Activated T-cell treated with anti-CD3 and anti-CD28 coated beads, Interleukin-2, amount 50 U/mL, for 24 hours (primary cell): ENCODE results near the gene DDIT4L.
"Not testable (repeated sequence)": the region's sequence is repeated elsewhere in the genome, so short reads cannot be mapped to it uniquely, and the experiment has no call there.

Experiments used
- DNase-seq: peaks from one replicate; pipeline ENCODE4 v3.0.0-alpha.2; 2020
- H3K27ac Mint-ChIP-seq: 2 replicates; pipeline ENCODE4 v1.8.0; 2020; ENCODE audit warnings: mild to moderate bottlenecking, mixed read lengths
- H3K27me3 Mint-ChIP-seq: 2 replicates; pipeline ENCODE4 v1.8.0; 2020; ENCODE audit warnings: mixed read lengths
- H3K36me3 Mint-ChIP-seq: 2 replicates; pipeline ENCODE4 v1.8.0; 2020; ENCODE audit warnings: low read depth, mixed read lengths
- H3K4me1 Mint-ChIP-seq: 2 replicates; pipeline ENCODE4 v1.8.0; 2020; ENCODE audit warnings: low read depth, mixed read lengths
- H3K4me3 Mint-ChIP-seq: 2 replicates; pipeline ENCODE4 v1.8.0; 2020; ENCODE audit warnings: mild to moderate bottlenecking, moderate library complexity, mixed read lengths
- H3K9me3 Mint-ChIP-seq: 2 replicates; pipeline ENCODE4 v1.8.0; 2020; ENCODE audit warnings: mixed read lengths

The DDIT4L gene

GRCh38 chr4:100189820-100190642 is at the start of gene DDIT4L:
TSS of gene DDIT4L (minus strand) at chr4:100190468. CDS start at chr4:100189983, 485 bp downstream.
- H3K9me3 Mint-ChIP-seq, result no peaks in the 10 kb centered on the region
- H3K27ac Mint-ChIP-seq, result no peak within 1 kb of the TSS
- peak; percentile 39 for DNase-seq
- H3K4me3 Mint-ChIP-seq, result peak within 1 kb of the TSS; percentile 69
- H3K36me3 Mint-ChIP-seq, result no peaks in the 10 kb centered on the region
- peaks cover 16% of the 10 kb centered on the region for H3K4me1 Mint-ChIP-seq
- peaks cover 49% of the 10 kb centered on the region for H3K27me3 Mint-ChIP-seq

DNA sequence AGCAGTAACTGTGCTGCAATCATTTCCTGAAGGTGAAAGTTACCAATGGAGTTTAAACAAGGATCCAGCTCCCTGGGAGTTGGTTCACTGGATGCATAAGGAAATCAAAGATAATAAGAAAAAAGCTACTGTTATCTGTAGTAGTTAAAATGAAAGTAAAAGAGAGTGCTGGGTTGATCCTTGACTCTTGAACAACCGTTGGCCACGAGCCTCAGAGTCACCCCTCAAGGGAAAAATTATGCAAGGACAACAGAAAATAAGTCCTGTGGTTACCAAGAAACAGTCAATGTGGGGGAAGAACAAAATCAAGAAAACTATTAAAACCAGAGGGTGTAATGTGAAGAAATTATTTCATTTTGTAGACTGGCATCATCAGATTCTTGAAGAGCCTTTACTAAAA is 49.7 kb upstream of the DDIT4L start:
- DNase-seq, result no peak
- Mint-ChIP-seq H3K4me3 (no peak overlapping the region), H3K36me3 (no peaks in the 10 kb centered on the region)

GRCh38 chr4:100224721-100225120 is 34.5 kb upstream of the DDIT4L start:
- H3K9me3 Mint-ChIP-seq, result peaks cover 27% of the 10 kb centered on the region
- no peak overlapping the region for H3K27ac Mint-ChIP-seq
- no peak overlapping the region for H3K4me3 Mint-ChIP-seq

More for the DNA sequence above, 49.7 kb upstream of the DDIT4L start:
- peaks cover 4% of the 10 kb centered on the region for H3K27me3 Mint-ChIP-seq
- H3K9me3 Mint-ChIP-seq, result no peaks in the 10 kb centered on the region
- H3K4me1 Mint-ChIP-seq, result no peaks in the 10 kb centered on the region
- H3K27ac Mint-ChIP-seq, result no peak overlapping the region

GRCh38 chr4:100224160-100224559 is 33.9 kb upstream of the DDIT4L start:
- Mint-ChIP-seq H3K36me3 (no peaks in the 10 kb centered on the region), H3K9me3 (peaks cover 22% of the 10 kb centered on the region), H3K4me3 (no peak overlapping the region), H3K27ac (no peak overlapping the region), H3K4me1 (no peaks in the 10 kb centered on the region), H3K27me3 (peaks cover 2% of the 10 kb centered on the region)
- DNase-seq, result no peak

More at GRCh38 chr4:100224721-100225120, 34.5 kb upstream of the DDIT4L start:
- H3K27me3 Mint-ChIP-seq, result peaks cover 2% of the 10 kb centered on the region
- no peaks in the 10 kb centered on the region for H3K36me3 Mint-ChIP-seq
- H3K4me1 Mint-ChIP-seq, result no peaks in the 10 kb centered on the region
- no peak for DNase-seq

GRCh38 chr4:100208964-100209363 is 18.7 kb upstream of the DDIT4L start:
- Mint-ChIP-seq H3K36me3 (no peaks in the 10 kb centered on the region), H3K27ac (no peak overlapping the region), H3K9me3 (no peaks in the 10 kb centered on the region), H3K4me1 (peaks cover 5% of the 10 kb centered on the region), H3K4me3 (no peak overlapping the region), H3K27me3 (peaks cover 16% of the 10 kb centered on the region)
- no peak for DNase-seq

GRCh38 chr4:100208459-100208858 is 18.2 kb upstream of the DDIT4L start:
- H3K4me1 Mint-ChIP-seq, result peaks cover 5% of the 10 kb centered on the region
- no peak overlapping the region for H3K27ac Mint-ChIP-seq
- no peaks in the 10 kb centered on the region for H3K36me3 Mint-ChIP-seq
- H3K9me3 Mint-ChIP-seq, result no peaks in the 10 kb centered on the region
- no peak for DNase-seq
- peaks cover 16% of the 10 kb centered on the region for H3K27me3 Mint-ChIP-seq
- H3K4me3 Mint-ChIP-seq, result no peak overlapping the region

- DNase-seq, result no peak
- Mint-ChIP-seq H3K27ac (no peak overlapping the region), H3K27me3 (peaks cover 16% of the 10 kb centered on the region), H3K9me3 (no peaks in the 10 kb centered on the region), H3K36me3 (no peaks in the 10 kb centered on the region), H3K4me3 (no peak overlapping the region), H3K4me1 (peaks cover 5% of the 10 kb centered on the region)
Observed at GRCh38 chr4:100206850-100207249, 16.6 kb upstream of the DDIT4L start.

DNA sequence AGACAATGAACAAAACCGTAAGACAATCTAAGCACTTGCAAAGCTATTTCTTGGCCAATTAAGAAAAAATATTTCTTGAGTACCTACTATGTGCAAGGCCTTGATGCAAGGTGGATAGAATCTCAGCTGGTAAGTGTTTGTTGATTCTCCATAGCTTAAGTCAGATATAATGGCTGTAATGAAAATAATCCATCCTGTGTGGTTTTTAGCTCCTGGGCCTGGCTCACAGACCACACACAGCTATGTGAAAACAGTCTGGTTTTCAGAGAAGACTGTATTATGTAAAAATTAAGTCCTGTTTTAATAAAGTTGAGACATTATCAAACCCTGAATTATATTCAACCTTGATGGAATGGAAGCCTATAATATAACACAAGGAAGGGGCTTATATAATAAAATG is 7.8 kb upstream of the DDIT4L start:
- H3K4me1 Mint-ChIP-seq, result no peaks in the 10 kb centered on the region
- no peak overlapping the region for H3K27ac Mint-ChIP-seq
- H3K4me3 Mint-ChIP-seq, result no peak overlapping the region
- H3K9me3 Mint-ChIP-seq, result no peaks in the 10 kb centered on the region
- no peak for DNase-seq
- no peaks in the 10 kb centered on the region for H3K27me3 Mint-ChIP-seq
- H3K36me3 Mint-ChIP-seq, result no peaks in the 10 kb centered on the region

DNA sequence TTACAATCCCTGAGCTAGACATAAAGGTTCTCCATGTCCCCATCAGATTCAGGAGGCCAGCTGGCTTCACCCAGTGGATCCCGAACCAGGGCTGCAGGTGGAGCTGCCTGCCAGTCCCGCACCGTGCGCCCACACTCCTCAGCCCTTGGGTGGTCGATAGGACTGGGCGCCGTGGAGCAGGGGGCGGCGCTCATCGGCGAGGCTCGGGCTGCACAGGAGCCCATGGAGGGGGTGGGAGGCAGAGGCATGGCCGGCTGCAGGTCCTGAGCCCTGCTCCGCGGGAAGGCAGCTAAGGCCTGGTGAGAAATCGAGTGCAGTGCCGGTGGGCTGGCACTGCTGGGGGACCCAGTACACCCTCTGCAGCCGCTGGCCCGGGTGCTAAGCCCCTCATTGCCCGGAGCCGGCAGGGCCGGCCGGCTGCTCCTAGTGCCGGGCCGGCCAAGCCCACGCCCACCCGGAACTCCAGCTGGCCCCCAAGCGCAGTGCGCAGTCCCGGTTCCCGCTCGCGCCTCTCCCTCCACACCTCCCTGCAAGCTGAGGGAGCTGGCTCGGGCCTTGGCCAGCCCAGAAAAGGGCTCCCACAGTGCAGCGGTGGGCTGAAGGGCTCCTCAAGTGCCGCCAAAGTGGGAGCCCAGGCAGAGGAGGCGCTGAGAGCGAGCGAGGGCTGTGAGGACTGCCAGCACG is 6.3 kb upstream of the DDIT4L start:
- H3K36me3 Mint-ChIP-seq, H3K4me3 Mint-ChIP-seq, DNase-seq, H3K4me1 Mint-ChIP-seq, H3K9me3 Mint-ChIP-seq, H3K27ac Mint-ChIP-seq, H3K27me3 Mint-ChIP-seq: not testable (repeated sequence)

- peak; percentile 33 for DNase-seq
- H3K36me3 Mint-ChIP-seq, result no peaks in the 10 kb centered on the region
- H3K27me3 Mint-ChIP-seq, result peaks cover 48% of the 10 kb centered on the region
- H3K9me3 Mint-ChIP-seq, result no peaks in the 10 kb centered on the region
- H3K27ac Mint-ChIP-seq, result no peak overlapping the region
- peaks cover 16% of the 10 kb centered on the region for H3K4me1 Mint-ChIP-seq
- H3K4me3 Mint-ChIP-seq, result peak overlapping the region; percentile 69
Observed at GRCh38 chr4:100190643-100191600, 654 bp upstream of the DDIT4L start.

GRCh38 chr4:100188829-100189228 is 1.4 kb downstream of the DDIT4L start:
- H3K27me3 Mint-ChIP-seq, result peaks cover 49% of the 10 kb centered on the region
- no peaks in the 10 kb centered on the region for H3K9me3 Mint-ChIP-seq
- peaks cover 16% of the 10 kb centered on the region for H3K4me1 Mint-ChIP-seq
- H3K36me3 Mint-ChIP-seq, result no peaks in the 10 kb centered on the region
- no peak overlapping the region for H3K4me3 Mint-ChIP-seq
- H3K27ac Mint-ChIP-seq, result no peak overlapping the region
- no peak for DNase-seq

GRCh38 chr4:100187781-100188180 is 2.5 kb downstream of the DDIT4L start:
- no peaks in the 10 kb centered on the region for H3K9me3 Mint-ChIP-seq
- DNase-seq, result no peak
- H3K27me3 Mint-ChIP-seq, result peaks cover 49% of the 10 kb centered on the region

DNA sequence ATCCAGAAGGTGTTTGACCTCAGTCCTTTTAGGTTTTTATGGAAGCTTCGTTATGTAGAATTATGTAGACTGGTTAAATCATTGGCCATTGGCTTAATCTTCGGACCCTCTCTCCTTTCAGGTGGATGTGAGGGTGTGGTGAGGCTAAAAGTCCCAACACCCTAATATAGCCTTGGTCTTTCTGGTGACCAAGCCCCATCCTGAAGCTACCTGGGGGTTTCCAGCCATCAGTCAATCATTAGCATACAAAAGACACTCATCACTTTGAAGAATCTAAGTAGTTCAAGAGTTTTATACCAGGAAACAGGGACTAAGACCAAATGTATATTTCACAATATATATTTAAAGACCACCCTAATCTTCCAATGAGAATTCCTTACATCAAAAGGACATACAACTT is 5.5 kb downstream of the DDIT4L start:
- H3K4me3 Mint-ChIP-seq, result no peak overlapping the region
- peaks cover 6% of the 10 kb centered on the region for H3K4me1 Mint-ChIP-seq
- no peaks in the 10 kb centered on the region for H3K9me3 Mint-ChIP-seq
- peaks cover 38% of the 10 kb centered on the region for H3K27me3 Mint-ChIP-seq
- no peak overlapping the region for H3K27ac Mint-ChIP-seq
- no peak for DNase-seq
- no peaks in the 10 kb centered on the region for H3K36me3 Mint-ChIP-seq

More at GRCh38 chr4:100187781-100188180, 2.5 kb downstream of the DDIT4L start:
- Mint-ChIP-seq H3K4me3 (no peak overlapping the region), H3K36me3 (no peaks in the 10 kb centered on the region), H3K4me1 (peaks cover 16% of the 10 kb centered on the region), H3K27ac (no peak overlapping the region)

DNA sequence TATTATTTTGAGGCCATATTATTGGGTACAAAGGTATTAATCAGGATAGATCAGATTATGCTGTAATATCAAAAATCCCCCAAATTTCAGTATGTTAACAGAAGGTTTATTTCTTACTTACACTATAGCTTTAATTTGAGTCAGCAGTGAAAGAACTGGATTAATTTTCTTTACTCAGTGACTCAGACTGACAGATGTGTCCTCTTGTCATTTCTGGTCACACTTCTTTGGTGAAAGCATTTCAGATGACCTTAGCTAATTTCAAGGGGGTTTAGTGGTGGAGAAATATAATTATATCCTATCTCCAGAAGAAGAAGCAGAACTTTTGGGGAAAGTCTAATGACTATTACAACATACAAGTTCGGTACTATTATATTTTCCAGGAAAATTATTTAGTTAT is 12.4 kb downstream of the DDIT4L start:
- Mint-ChIP-seq H3K27ac (no peak overlapping the region), H3K27me3 (peaks cover 5% of the 10 kb centered on the region), H3K4me3 (no peak overlapping the region), H3K4me1 (no peaks in the 10 kb centered on the region), H3K9me3 (no peaks in the 10 kb centered on the region), H3K36me3 (no peaks in the 10 kb centered on the region)
- DNase-seq, result no peak
